Measurements from ENCODE around the gene ELOA.

The ELOA gene

DNA sequence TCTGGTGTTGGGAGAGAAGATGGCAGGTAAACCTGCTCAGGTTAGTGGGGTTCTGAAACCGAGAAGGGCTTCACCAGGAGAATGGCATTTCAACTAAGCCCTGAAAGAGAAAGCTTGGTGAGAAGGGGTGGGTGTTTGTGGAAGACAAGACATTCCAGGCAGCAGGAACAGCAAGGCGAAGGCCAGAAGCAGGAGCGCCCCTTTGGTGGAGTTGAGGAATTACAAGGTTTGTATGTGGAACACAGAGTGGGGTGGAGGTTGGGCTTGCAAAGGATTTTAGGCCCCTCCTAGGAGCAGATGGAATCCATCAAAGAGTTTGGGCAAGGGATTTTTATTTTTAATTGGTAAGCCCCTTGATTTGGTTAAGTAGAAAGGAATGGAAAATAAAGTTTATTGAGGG is 24.8 kb upstream of the ELOA start:
- CTCF ChIA-PET = interaction anchor here (0.9 to 4.7 kb wide), 9 partner anchors 18 to 53 kb away, joined by 3 to 22 read pairs (median 3); partner anchors contain the start of gene RPL11
- POLR2A ChIA-PET = no interaction called here
- TF ChIP-seq CTCF (IDR thresholded peaks at IDR 0.05; ENCODE audit: control extremely low read depth, extremely low read depth, low read depth, missing control alignments) = peak; percentile 41
- no peak for DNase-seq (ENCODE audit: extremely low spot score)

DNA sequence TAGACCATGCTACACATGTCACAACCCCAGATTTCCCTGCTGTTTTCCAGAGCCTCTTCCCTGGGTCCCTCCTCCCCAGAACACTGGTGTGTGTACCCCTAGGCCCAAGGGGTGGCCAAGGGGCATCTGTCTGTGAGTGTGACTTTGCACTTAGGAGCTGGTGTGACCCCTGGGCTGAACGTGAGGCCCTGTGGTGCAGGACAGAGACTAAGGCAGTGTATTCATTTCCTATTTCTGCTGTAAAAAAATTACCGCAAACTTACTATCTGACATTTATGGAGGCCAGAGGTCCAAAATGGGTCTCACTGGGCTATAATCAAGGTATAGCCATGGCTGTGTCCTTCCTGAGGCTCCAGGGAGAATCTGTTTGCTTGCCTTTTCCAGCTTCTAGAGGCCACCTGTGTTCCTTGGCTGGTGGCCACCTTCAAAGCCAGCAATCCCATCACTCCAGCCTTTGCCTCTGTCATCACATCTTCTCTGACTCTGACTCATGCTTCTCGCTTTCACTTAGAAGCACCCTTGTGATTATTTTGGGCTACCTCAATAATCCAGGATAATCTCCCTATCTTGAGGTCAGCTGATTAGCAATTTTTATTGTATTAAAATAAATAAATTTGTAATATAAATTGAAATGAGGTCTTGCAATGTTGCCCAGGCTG is 24.0 kb upstream of the ELOA start:
- DNase-seq (ENCODE audit: extremely low spot score) = no peak
- no peak for TF ChIP-seq CTCF (IDR thresholded peaks at IDR 0.05; ENCODE audit: control extremely low read depth, extremely low read depth, low read depth, missing control alignments)
- CTCF ChIA-PET = interaction anchor here (0.8 to 4.7 kb wide), 7 partner anchors 9 to 82 kb away, joined by 3 to 22 read pairs (median 3); no protein-coding TSS in a partner anchor
- POLR2A ChIA-PET = interaction anchor here (0.6 kb wide), 1 partner anchor 23 kb away, joined by 4 read pairs; no protein-coding TSS in a partner anchor

- POLR2A ChIA-PET = interaction anchor here (0.8 to 1.3 kb wide), 3 partner anchors 21 to 29 kb away, joined by 3 to 4 read pairs (median 4); partner anchors contain the start of gene RPL11
Measured at GRCh38 chr1:23720256-23720995, 22.8 kb upstream of the ELOA start.

GRCh38 chr1:23722652-23723051 is 20.6 kb upstream of the ELOA start:
- no peak for TF ChIP-seq CTCF (IDR thresholded peaks at IDR 0.05; ENCODE audit: control extremely low read depth, extremely low read depth, low read depth, missing control alignments)
- ChIA-PET POLR2A (no interaction called here), CTCF (interaction anchor here (0.6 to 2.6 kb wide), 9 partner anchors 10 to 87 kb away, joined by 3 to 9 read pairs (median 3); partner anchors contain the start of genes ELOA and RPL11)
- no peak for DNase-seq (ENCODE audit: extremely low spot score)

More at GRCh38 chr1:23720256-23720995, 22.8 kb upstream of the ELOA start:
- CTCF ChIA-PET = interaction anchor here (0.9 to 4.7 kb wide), 8 partner anchors 9 to 175 kb away, joined by 3 to 22 read pairs (median 4); no protein-coding TSS in a partner anchor
- DNase-seq (ENCODE audit: extremely low spot score) = peak; percentile 68
- no peak for TF ChIP-seq CTCF (IDR thresholded peaks at IDR 0.05; ENCODE audit: control extremely low read depth, extremely low read depth, low read depth, missing control alignments)

- POLR2A ChIA-PET = interaction anchor here (0.5 to 1.0 kb wide), 4 partner anchors 18 to 220 kb away, joined by 4 to 7 read pairs (median 4); partner anchors contain the start of gene RPL11
- no peak for TF ChIP-seq CTCF (IDR thresholded peaks at IDR 0.05; ENCODE audit: control extremely low read depth, extremely low read depth, low read depth, missing control alignments)
- CTCF ChIA-PET = interaction anchor here (0.7 to 2.7 kb wide), 6 partner anchors 10 to 84 kb away, joined by 3 to 11 read pairs (median 6); partner anchors contain the start of gene RPL11
- no peak for DNase-seq (ENCODE audit: extremely low spot score)
Measured at GRCh38 chr1:23726686-23727085, 16.6 kb upstream of the ELOA start.

DNA sequence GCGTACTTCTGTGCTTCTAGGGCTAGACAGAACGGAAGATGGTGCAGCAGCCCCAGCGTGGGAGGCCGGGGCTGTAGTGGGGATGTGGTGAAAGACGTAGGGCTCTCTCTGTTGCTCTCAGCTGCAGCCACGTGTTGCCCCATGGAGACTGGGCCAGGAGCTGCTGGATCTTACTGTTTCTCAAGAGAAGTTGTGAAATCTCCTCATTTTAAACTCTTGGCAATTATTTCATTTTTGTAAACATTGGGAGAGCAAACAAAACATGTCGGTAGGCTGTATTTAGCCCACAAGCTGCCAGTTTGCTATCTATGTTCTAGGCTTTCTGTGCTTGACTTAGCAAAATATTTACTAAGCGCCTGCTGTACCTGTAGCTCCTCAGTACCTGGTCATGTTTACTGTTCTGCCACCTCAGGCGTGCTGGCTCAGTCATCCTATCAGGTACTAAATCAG is 15.9 kb upstream of the ELOA start:
- DNase-seq (ENCODE audit: extremely low spot score) = peak; percentile 55
- CTCF ChIA-PET = interaction anchor here (0.8 to 2.7 kb wide), 6 partner anchors 10 to 188 kb away, joined by 3 to 11 read pairs (median 6); partner anchors contain the start of gene RPL11
- POLR2A ChIA-PET = interaction anchor here (1.0 kb wide), 2 partner anchors 17 to 36 kb away, joined by 4 read pairs; partner anchors contain the start of gene RPL11
- TF ChIP-seq CTCF (IDR thresholded peaks at IDR 0.05; ENCODE audit: control extremely low read depth, extremely low read depth, low read depth, missing control alignments) = no peak
